ENCODE measurements around the gene MAGEB17.
"Not testable (repeated sequence)": the region's sequence is repeated elsewhere in the genome, so short reads cannot be mapped to it uniquely, and the experiment has no call there.

Gene MAGEB17

GRCh38 chrX:16177260-16177659, 10.0 kb downstream of the MAGEB17 start:
- DNase-seq (ENCODE audit: low read depth in 1 of 2, low spot score in 1 of 2), result no peak

GRCh38 chrX:16183843-16184242, 16.6 kb downstream of the MAGEB17 start:
- H3K4me3 ChIP-seq (replicated peaks; ENCODE audit: insufficient read depth, low read length); DNase-seq (ENCODE audit: low read depth in 1 of 2, low spot score in 1 of 2); H3K27me3 ChIP-seq (ENCODE audit: insufficient read depth, poor library complexity, severe bottlenecking); H3K27ac ChIP-seq (replicated peaks): not testable (repeated sequence)

More at GRCh38 chrX:16177260-16177659, 10.0 kb downstream of the MAGEB17 start:
- Histone ChIP-seq H3K27ac (replicated peaks) (no peak overlapping the region), H3K27me3 (ENCODE audit: insufficient read depth, poor library complexity, severe bottlenecking) (peaks cover 8% of the 10 kb centered on the region), H3K4me3 (replicated peaks; ENCODE audit: insufficient read depth, low read length) (no peak overlapping the region)
- TF ChIP-seq CTCF (IDR thresholded peaks at IDR 0.05; ENCODE audit: insufficient read depth, low read length) (no peak), REST (IDR thresholded peaks at IDR 0.05; ENCODE audit: insufficient replicate concordance, low read depth) (no peak), POLR2AphosphoS5 (IDR thresholded peaks at IDR 0.05; ENCODE audit: low read depth) (no peak), GABPA (IDR thresholded peaks at IDR 0.05; ENCODE audit: low read depth) (no peak), SPI1 (IDR thresholded peaks at IDR 0.05; ENCODE audit: borderline replicate concordance, low read depth) (no peak)

- Histone ChIP-seq H3K4me3 (replicated peaks; ENCODE audit: insufficient read depth, low read length) (no peak overlapping the region), H3K27me3 (ENCODE audit: insufficient read depth, poor library complexity, severe bottlenecking) (no peaks in the 10 kb centered on the region), H3K27ac (replicated peaks) (no peak overlapping the region)
- TF ChIP-seq CTCF (IDR thresholded peaks at IDR 0.05; ENCODE audit: insufficient read depth, low read length) (no peak), SPI1 (IDR thresholded peaks at IDR 0.05; ENCODE audit: borderline replicate concordance, low read depth) (0 out of 2 replicates have a peak, but pooled peaks have one; percentile 11)
- DNase-seq (ENCODE audit: low read depth in 1 of 2, low spot score in 1 of 2), result peak in 1 of 2 experiments; percentile 17
Observed at GRCh38 chrX:16185725-16186136, 18.4 kb downstream of the MAGEB17 start.

GRCh38 chrX:16186380-16187007, 19.2 kb downstream of the MAGEB17 start:
- no peak for DNase-seq (ENCODE audit: low read depth in 1 of 2, low spot score in 1 of 2)
- H3K4me3 ChIP-seq (replicated peaks; ENCODE audit: insufficient read depth, low read length), result no peak overlapping the region
- H3K27ac ChIP-seq (replicated peaks), result no peak overlapping the region
- TF ChIP-seq GABPA (IDR thresholded peaks at IDR 0.05; ENCODE audit: low read depth) (no peak), POLR2AphosphoS5 (IDR thresholded peaks at IDR 0.05; ENCODE audit: low read depth) (no peak), CTCF (IDR thresholded peaks at IDR 0.05; ENCODE audit: insufficient read depth, low read length) (no peak), SPI1 (IDR thresholded peaks at IDR 0.05; ENCODE audit: borderline replicate concordance, low read depth) (no peak), REST (IDR thresholded peaks at IDR 0.05; ENCODE audit: insufficient replicate concordance, low read depth) (no peak)
- H3K27me3 ChIP-seq (ENCODE audit: insufficient read depth, poor library complexity, severe bottlenecking), result no peaks in the 10 kb centered on the region
